Measurements from ENCODE around the gene IFNGR2. TPM values are rescaled to one million over a fixed set of nuclear protein-coding genes. Genes with fewer than 3 reads are reported as not detected.

Gene IFNGR2
- total and polyA plus RNA-seq, 2 of the 8 experiments (the other 6 are each of a cell fraction or from before 2014, with no cell fraction given), result 36.0 to 46.4 TPM

- H4K8ac ChIP-seq (ENCODE audit: extremely low read depth, insufficient read depth, low read length), result no peak overlapping the region
- no peaks in the 10 kb centered on the region for H3K27me3 ChIP-seq (replicated peaks in 1 of 4; ENCODE audit: control insufficient read depth in 3 of 4, extremely low read depth in 1 of 4, insufficient read depth in 3 of 4, low read length in 3 of 4)
- H4K5ac ChIP-seq (ENCODE audit: insufficient read length, low read depth, low read length), result no peak overlapping the region
- no peak overlapping the region for H4K91ac ChIP-seq (replicated peaks; ENCODE audit: insufficient read length, low read length)
- H2AK5ac ChIP-seq (ENCODE audit: low read depth, low read length), result no peak overlapping the region
- no peak overlapping the region for H2BK15ac ChIP-seq (ENCODE audit: low read length)
- H3K4me1 ChIP-seq (replicated peaks in 1 of 4; ENCODE audit: control insufficient read depth in 3 of 4, insufficient read depth in 4 of 4, low read length in 3 of 4), result no peaks in the 10 kb centered on the region
- TF ChIP-seq POLR2AphosphoS5 (IDR thresholded peaks at IDR 0.05; ENCODE audit: low read depth, low read length), result no peak
- no peak for TF ChIP-seq EGR1 (IDR thresholded peaks at IDR 0.05; ENCODE audit: borderline replicate concordance, low read depth, low read length)
- no peak for TF ChIP-seq EZH2 (IDR thresholded peaks at IDR 0.05; ENCODE audit: low read depth, low read length, severe bottlenecking)
- H3K23me2 ChIP-seq (ENCODE audit: low read depth, low read length), result no peaks in the 10 kb centered on the region
- DNase-seq (ENCODE audit: low read depth in 1 of 2, low spot score in 2 of 2) (no peak), FAIRE-seq (no peak)
- H3K79me1 ChIP-seq (ENCODE audit: low read depth, low read length), result no peaks in the 10 kb centered on the region
- H2BK12ac ChIP-seq (ENCODE audit: low read depth, low read length), result no peak overlapping the region
- peaks cover 10 to 59% (median 43%) of the 10 kb centered on the region in 4 experiments; a peak in 7 of 8 replicates for H3K36me3 ChIP-seq (ENCODE audit: control insufficient read depth in 2 of 4, insufficient read depth in 4 of 4, low read length in 3 of 4)
- no peaks in the 10 kb centered on the region for H3K79me2 ChIP-seq (ENCODE audit: control insufficient read depth in 1 of 2, insufficient read depth in 2 of 2, low read length in 2 of 2)
- H3K27ac ChIP-seq (ENCODE audit: low read depth, low read length), result no peak overlapping the region
- 95% methylated on average over 6 of the region's 6 CpGs; no CpG with 5 or more reads in 1 of the 2 experiments for WGBS, 2 experiments (ENCODE audit: extremely low coverage in 1 of 2, insufficient coverage in 1 of 2, insufficient read length in 1 of 2, insufficient replicate concordance in 2 of 2, low coverage in 1 of 2, low lambda C conversion rate in 2 of 2, missing lambda C conversion rate in 1 of 2)
- no peak overlapping the region for H2BK20ac ChIP-seq (ENCODE audit: low read length)
- no peak overlapping the region for H2BK120ac ChIP-seq (replicated peaks; ENCODE audit: low read depth, low read length)
- no peak overlapping the region for H3K9ac ChIP-seq (replicated peaks in 1 of 4; ENCODE audit: extremely low read depth in 1 of 4, low read depth in 3 of 4, low read length in 3 of 4)
- no peak overlapping the region for H3K4me2 ChIP-seq (ENCODE audit: insufficient read depth in 1 of 2, low read depth in 2 of 2, low read length in 2 of 2)
- no peak overlapping the region for H3K4me3 ChIP-seq (ENCODE audit: extremely low read depth in 1 of 4, insufficient read depth in 2 of 4, low read depth in 3 of 4, low read length in 4 of 4)
- CTCF ChIA-PET (ENCODE audit: partially characterized antibody), result no interaction called here
- no peak overlapping the region for H2BK5ac ChIP-seq (ENCODE audit: low read depth, low read length)
- POLR2A ChIA-PET (ENCODE audit: partially characterized antibody), result interaction anchor here (1.3 kb wide), 1 partner anchor 92 kb away, joined by 3 read pairs; no protein-coding TSS in a partner anchor
- H2AFZ ChIP-seq (ENCODE audit: low read length), result no peak overlapping the region
- H3K14ac ChIP-seq (ENCODE audit: insufficient read length), result no peak overlapping the region
- H3K23ac ChIP-seq (ENCODE audit: insufficient read length), result no peak overlapping the region
- H3K9me3 ChIP-seq (ENCODE audit: insufficient read depth in 2 of 2, low read depth in 1 of 2, low read length in 1 of 2), result no peaks in the 10 kb centered on the region
- no peak overlapping the region for H3K4ac ChIP-seq (replicated peaks; ENCODE audit: insufficient read length, low read depth, low read length)
- no peak overlapping the region for H3K56ac ChIP-seq (replicated peaks; ENCODE audit: insufficient read length, low read depth, low read length)
- H3K18ac ChIP-seq (ENCODE audit: extremely low read depth, low read length), result no peak overlapping the region
- H4K20me1 ChIP-seq (replicated peaks in 1 of 2; ENCODE audit: control insufficient read depth in 1 of 2, insufficient read depth in 2 of 2, low read length in 2 of 2), result no peaks in the 10 kb centered on the region
Observed at GRCh38 chr21:33432496-33432895, 29.3 kb downstream of the IFNGR2 start.
